Ectodermal cell (in vitro differentiated cells): ENCODE results near the gene ZRANB3.
"Not testable (repeated sequence)": the region's sequence is repeated elsewhere in the genome, so short reads cannot be mapped to it uniquely, and the experiment has no call there.

ENCODE experiments used
- H3K27ac ChIP-seq: 2 replicates; pipeline ENCODE4 v1.7.0; 2013; ENCODE audit warnings: mild to moderate bottlenecking, low read depth, low read length; ENCODE audit not compliant: insufficient read depth, poor library complexity, severe bottlenecking
- H3K27me3 ChIP-seq: 2 replicates; pipeline ENCODE4 v1.7.0; 2013; ENCODE audit warnings: mild to moderate bottlenecking, low read length; ENCODE audit not compliant: insufficient read depth, control insufficient read depth, poor library complexity, severe bottlenecking
- H3K36me3 ChIP-seq: one replicate; pipeline ENCODE4 v1.7.0; 2013; ENCODE audit warnings: low read length; ENCODE audit not compliant: control insufficient read depth, insufficient read depth
- H3K4me1 ChIP-seq: one replicate; pipeline ENCODE4 v1.7.0; 2013; ENCODE audit warnings: low read length; ENCODE audit not compliant: control insufficient read depth, insufficient read depth
- H3K4me3 ChIP-seq: 2 replicates; pipeline ENCODE4 v1.7.0; 2013; ENCODE audit warnings: low read depth, low read length, control low read depth; ENCODE audit not compliant: insufficient read depth
- H3K9me3 ChIP-seq: 2 replicates; pipeline ENCODE4 v1.7.0; 2013; ENCODE audit warnings: mild to moderate bottlenecking, low read length, moderate library complexity; ENCODE audit not compliant: control insufficient read depth
- WGBS, 2 experiments: methylation state at CpG; one replicate each; pipeline ENCODE4 v1.1.7; 2013; ENCODE audit warnings: missing lambda C conversion rate in 2 of 2; 5-methylcytosine and 5-hydroxymethylcytosine counted together

Gene ZRANB3

DNA sequence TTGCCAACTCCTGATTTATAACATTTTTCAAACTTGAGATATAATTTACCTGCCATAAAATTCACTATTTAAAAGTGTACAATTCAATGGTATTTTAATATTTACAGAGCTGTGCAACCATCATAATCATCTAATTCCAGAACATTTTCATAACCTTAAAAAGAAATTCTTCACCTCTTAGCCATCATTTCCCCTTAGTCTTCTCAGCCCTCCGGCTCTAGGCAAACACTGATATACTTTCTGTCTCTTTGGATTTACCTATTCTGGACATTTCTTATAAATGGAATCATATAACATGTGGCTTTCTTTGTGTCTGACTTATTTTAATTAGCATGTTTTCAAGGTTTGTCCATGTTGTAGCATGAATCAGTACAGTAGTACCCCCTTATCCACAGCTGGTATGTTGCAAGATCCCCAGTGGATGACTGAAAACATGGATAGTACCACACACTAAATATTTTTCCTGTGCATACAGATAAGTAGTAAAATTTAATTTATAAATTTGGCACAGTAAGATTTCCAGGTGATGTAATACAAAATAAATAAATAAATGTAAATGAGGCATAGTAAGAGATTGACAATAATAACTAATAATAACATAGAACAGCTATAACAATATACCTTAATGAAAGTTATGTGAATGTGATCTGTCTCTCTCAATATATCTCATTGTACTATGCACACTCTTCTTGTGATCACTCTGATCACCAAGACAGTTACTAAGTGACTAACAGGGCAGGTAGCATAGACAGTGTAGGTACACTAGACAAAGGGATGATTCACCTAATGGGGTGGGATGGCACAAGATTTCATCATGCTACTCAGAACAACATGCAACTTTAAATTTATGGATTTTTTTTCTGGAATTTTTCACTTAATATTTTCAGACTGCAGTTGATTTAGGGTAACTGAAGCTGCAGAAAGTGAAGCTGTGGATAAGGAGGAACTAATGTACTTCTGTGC lies 405.8 kb downstream of the ZRANB3 start:
- Histone ChIP-seq H3K27me3 (no peaks in the 10 kb centered on the region), H3K27ac (no peak overlapping the region), H3K9me3 (no peaks in the 10 kb centered on the region), H3K4me1 (no peaks in the 10 kb centered on the region), H3K4me3 (no peak overlapping the region), H3K36me3 (no peaks in the 10 kb centered on the region)
- WGBS, 2 experiments: 93% methylated on average over 1 of the region's 1 CpG

- H3K36me3 ChIP-seq, H3K27ac ChIP-seq: not testable (repeated sequence)
- WGBS, 2 experiments: 94 to 96% methylated on average over 5 of the region's 6 CpGs
Observed at GRCh38 chr2:135121658-135122039, 409.4 kb downstream of the ZRANB3 start.

DNA sequence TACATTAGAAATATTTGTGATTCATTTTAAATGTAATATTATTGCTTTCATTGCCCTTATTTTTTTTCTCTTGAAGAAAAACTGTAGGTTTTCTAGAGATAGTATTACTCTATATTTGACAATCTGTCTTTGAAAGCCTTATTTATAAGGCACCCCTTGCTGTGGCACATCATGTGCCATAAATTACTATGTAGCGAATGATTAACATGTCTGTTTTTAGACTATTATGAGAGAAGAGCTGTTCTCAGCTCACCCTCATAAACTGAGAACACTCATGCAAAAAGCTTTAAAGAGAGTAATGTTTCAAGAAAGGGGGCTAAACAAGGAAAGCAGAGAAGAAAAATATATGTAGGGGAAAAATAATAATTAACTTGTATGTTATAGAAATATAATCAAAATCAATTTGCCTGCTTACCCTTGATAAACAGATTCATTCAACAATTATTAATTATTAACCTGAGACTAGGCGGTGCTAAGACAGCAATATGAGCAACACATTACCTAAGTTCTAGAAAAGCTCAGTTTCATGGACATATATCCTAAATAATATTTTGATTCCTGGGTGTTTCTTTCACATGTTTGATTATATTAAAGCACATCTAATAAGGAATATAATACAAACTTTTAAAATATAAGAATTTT lies 409.9 kb downstream of the ZRANB3 start:
- Histone ChIP-seq H3K27ac (no peak overlapping the region), H3K4me3 (no peak overlapping the region), H3K4me1 (no peaks in the 10 kb centered on the region), H3K9me3 (no peaks in the 10 kb centered on the region), H3K36me3 (no peaks in the 10 kb centered on the region), H3K27me3 (no peaks in the 10 kb centered on the region)
- 100% methylated on average over 2 of the region's 2 CpGs for WGBS, 2 experiments

More at GRCh38 chr2:135121658-135122039, 409.4 kb downstream of the ZRANB3 start:
- not testable (repeated sequence) for H3K27me3 ChIP-seq, H3K9me3 ChIP-seq, H3K4me3 ChIP-seq, H3K4me1 ChIP-seq

DNA sequence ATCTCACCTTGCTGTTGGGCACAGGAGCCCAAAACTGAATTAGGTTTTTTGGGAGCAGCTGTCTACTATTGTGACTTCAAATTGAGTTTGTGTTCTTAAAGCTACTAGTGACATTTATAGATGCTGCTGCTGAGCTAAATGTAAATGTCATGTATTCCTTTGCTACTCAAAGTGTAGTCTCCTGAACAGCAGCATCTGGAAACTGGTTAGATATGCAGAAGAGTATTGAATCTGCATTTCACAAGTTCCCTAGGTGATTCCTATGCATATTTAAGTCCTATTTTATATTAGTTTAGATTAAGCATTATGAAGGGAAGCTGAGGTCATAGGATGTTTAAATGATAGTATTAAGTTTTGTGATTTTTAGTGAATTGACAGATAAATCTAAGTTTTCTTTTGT lies 411.4 kb downstream of the ZRANB3 start:
- no peaks in the 10 kb centered on the region for H3K9me3 ChIP-seq
- H3K4me1 ChIP-seq: no peaks in the 10 kb centered on the region
- H3K4me3 ChIP-seq: no peak overlapping the region
- H3K27ac ChIP-seq: no peak overlapping the region
- H3K36me3 ChIP-seq: no peaks in the 10 kb centered on the region
- no peaks in the 10 kb centered on the region for H3K27me3 ChIP-seq

- 94 to 98% methylated on average over 3 of the region's 3 CpGs for WGBS, 2 experiments
- no peaks in the 10 kb centered on the region for H3K36me3 ChIP-seq
- no peak overlapping the region for H3K4me3 ChIP-seq
- H3K9me3 ChIP-seq: no peaks in the 10 kb centered on the region
- H3K4me1 ChIP-seq: no peaks in the 10 kb centered on the region
- no peaks in the 10 kb centered on the region for H3K27me3 ChIP-seq
- H3K27ac ChIP-seq: no peak overlapping the region
Observed at GRCh38 chr2:135113322-135113721, 417.7 kb downstream of the ZRANB3 start.

DNA sequence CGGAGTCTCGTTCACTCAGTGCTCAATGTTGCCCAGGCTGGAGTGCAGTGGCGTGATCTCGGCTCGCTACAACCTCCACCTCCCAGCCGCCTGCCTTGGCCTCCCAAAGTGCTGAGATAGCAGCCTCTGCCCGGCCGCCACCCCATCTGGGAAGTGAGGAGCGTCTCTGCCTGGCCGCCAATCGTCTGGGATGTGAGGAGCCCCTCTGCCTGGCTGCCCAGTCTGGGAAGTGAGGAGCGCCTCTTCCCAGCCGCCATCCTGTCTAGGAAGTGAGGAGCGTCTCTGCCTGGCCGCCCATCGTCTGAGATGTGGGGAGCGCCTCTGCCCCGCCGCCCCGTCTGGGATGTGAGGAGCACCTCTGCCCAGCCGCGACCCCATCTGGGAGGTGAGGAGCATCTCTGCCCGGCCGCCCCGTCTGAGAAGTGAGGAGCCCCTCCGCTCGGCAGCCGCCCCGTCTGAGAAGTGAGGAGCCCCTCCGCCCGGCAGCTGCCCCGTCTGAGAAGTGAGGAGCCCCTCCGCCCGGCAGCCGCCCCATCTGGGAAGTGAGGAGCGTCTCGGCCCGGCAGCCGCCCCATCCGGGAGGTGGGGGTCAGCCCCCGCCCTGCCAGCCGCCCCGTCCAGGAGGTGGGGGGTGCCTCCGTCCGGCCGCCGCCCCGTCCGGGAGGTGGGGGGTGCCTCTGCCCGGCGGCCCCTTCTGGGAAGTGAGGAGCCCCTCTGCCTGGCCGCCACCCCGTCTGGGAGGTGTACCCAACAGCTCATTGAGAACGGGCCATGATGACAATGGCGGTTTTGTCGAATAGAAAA lies 425.3 kb downstream of the ZRANB3 start:
- not testable (repeated sequence) for H3K4me1 ChIP-seq, H3K36me3 ChIP-seq, H3K27me3 ChIP-seq, H3K9me3 ChIP-seq, H3K27ac ChIP-seq, H3K4me3 ChIP-seq
- WGBS, 2 experiments: 95% methylated on average over 53 to 55 of the region's 56 CpGs

- Histone ChIP-seq H3K4me1 (no peaks in the 10 kb centered on the region), H3K27ac (no peak overlapping the region), H3K36me3 (peaks cover 6% of the 10 kb centered on the region), H3K27me3 (no peaks in the 10 kb centered on the region), H3K4me3 (no peak overlapping the region), H3K9me3 (no peaks in the 10 kb centered on the region)
- WGBS, 2 experiments: 94 to 96% methylated on average over 1 of the region's 1 CpG
Observed at GRCh38 chr2:135103843-135104242, 427.2 kb downstream of the ZRANB3 start.

DNA sequence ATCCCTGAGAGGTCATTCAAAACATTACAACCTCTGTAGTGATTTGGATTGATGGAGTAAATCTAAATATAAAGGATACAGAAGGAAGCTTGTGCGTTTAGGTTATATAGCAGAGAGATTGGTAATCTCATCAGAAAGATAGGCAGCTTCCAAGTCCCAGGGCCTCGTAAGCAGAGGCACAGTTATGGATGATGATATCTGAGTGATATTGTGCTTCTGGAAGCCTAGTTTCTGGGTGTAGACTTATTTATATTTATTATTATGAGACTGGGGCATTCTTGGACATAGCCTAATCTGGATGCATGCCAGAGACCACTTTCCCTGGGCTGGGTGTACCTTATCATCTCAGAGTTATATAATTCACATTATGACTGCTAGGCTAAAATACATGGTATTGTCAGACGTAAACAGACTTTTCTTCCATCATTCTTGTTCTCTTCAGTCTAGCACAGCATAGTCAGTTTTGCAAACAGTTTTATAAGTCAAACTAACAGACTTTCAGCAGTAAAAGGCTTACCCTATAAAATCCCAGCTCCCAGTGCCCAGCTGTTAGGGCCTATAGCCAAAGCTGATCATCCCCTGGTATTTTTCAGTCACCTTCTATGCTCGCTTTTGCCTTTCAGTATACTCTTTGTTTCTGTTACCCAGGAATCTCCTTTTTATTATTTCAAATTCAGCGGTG lies 431.1 kb downstream of the ZRANB3 start:
- Histone ChIP-seq H3K27ac (no peak overlapping the region), H3K4me3 (no peak overlapping the region), H3K27me3 (no peaks in the 10 kb centered on the region), H3K4me1 (no peaks in the 10 kb centered on the region), H3K36me3 (peaks cover 6% of the 10 kb centered on the region), H3K9me3 (no peaks in the 10 kb centered on the region)
- WGBS, 2 experiments: 95 to 98% methylated on average over 5 of the region's 5 CpGs

DNA sequence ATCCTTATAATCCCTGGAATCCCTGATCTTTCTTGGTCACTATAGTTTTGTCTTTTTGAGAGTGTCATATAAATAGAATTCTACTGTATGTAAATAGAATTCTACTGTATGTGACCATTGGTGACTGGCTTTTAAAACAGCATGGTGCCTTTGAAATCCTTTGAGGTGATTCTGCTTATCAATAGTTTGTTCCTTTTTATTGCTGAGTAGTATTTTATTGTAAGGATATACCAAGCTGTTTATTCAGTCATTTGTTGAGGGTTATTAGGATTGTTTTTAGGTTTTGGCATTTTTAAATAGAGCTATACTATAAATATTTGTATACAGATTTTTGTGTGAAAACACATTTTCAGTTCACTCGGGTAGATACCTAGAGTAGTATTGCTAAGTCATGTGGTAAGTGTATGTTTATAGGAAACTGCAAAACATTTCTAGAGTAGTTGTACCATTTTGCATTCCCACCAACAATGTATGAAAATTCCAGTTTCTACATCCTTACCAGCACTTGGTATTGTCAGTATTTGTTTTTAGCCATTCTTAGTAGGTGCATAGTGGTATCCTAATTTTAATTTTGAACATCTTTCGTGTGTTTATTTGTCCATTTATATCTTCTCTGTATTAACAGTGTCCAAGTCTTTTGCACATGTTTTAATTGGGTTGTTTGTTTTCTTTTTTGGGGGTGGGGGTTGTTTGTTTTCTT lies 433.3 kb downstream of the ZRANB3 start:
- H3K27me3 ChIP-seq: no peaks in the 10 kb centered on the region
- H3K4me1 ChIP-seq: no peaks in the 10 kb centered on the region
- H3K27ac ChIP-seq: no peak overlapping the region
- peaks cover 6% of the 10 kb centered on the region for H3K36me3 ChIP-seq
- H3K9me3 ChIP-seq: no peaks in the 10 kb centered on the region
- H3K4me3 ChIP-seq: no peak overlapping the region
- WGBS, 2 experiments: 100% methylated on average over 1 of the region's 2 CpGs; no CpG with 5 or more reads in 1 of the 2 experiments
